Lung (tissue), 12 donors: ENCODE measurements around the gene GCK. TPM values are rescaled to one million over a fixed set of nuclear protein-coding genes. Genes with fewer than 3 reads are reported as not detected.

Experiments used
- ATAC-seq: fragments of 200-7000 bp; cut with Tn5 transposase; one replicate; pipeline ENCODE4 v1.9.1; 2020; ENCODE audit warnings: moderate number of reproducible peaks; ENCODE audit not compliant: insufficient read depth, low FRiP score
- DNase-seq, 3 donors: peaks; one replicate each; pipeline ENCODE4 v3.0.0-alpha.2; 2013 to 2017
- H3K27ac ChIP-seq, 2 donors: one replicate each; pipeline ENCODE4 v1.5.1; 2013; ENCODE audit warnings: mild to moderate bottlenecking in 2 of 2, moderate library complexity in 2 of 2, control low read depth in 1 of 2, inconsistent platforms in 1 of 2, low read depth in 1 of 2, low read length in 1 of 2
- H3K27me3 ChIP-seq, 3 donors: one replicate each; pipeline ENCODE4 v1.5.1; 2013; ENCODE audit warnings: low read length in 2 of 3; ENCODE audit not compliant: control insufficient read depth in 3 of 3, insufficient read depth in 3 of 3
- H3K36me3 ChIP-seq, 4 donors: one replicate each; pipeline ENCODE4 v1.5.1; 2013; ENCODE audit warnings: low read length in 4 of 4, mild to moderate bottlenecking in 1 of 4, moderate library complexity in 1 of 4; ENCODE audit not compliant: control insufficient read depth in 4 of 4, insufficient read depth in 4 of 4
- H3K4me1 ChIP-seq, 5 donors: one replicate each; pipeline ENCODE4 v1.5.1; 2013; ENCODE audit warnings: low read length in 5 of 5, mild to moderate bottlenecking in 2 of 5, moderate library complexity in 1 of 5; ENCODE audit not compliant: control insufficient read depth in 5 of 5, insufficient read depth in 5 of 5
- H3K4me3 ChIP-seq: one replicate; pipeline ENCODE4 v1.5.1; 2013; ENCODE audit warnings: mild to moderate bottlenecking, control low read depth, moderate library complexity
- H3K9ac ChIP-seq, 2 donors: one replicate each; pipeline ENCODE4 v1.5.1; 2013; ENCODE audit warnings: low read length in 2 of 2, control low read depth in 1 of 2; ENCODE audit not compliant: insufficient read depth in 1 of 2
- H3K9me3 ChIP-seq, 4 donors: one replicate each; pipeline ENCODE4 v1.5.1; 2013; ENCODE audit warnings: low read length in 3 of 4, mild to moderate bottlenecking in 1 of 4, moderate library complexity in 1 of 4; ENCODE audit not compliant: control insufficient read depth in 4 of 4, insufficient read depth in 3 of 4
- CTCF ChIP-seq: IDR thresholded peaks from 2 replicates; pipeline ENCODE4 v1.5.1; 2012; ENCODE audit warnings: mild to moderate bottlenecking; ENCODE audit errors: control extremely low read depth, extremely low read depth
- WGBS, 2 donors: extraction: QIAGEN DNeasy Blood & Tissue Kit; methylation state at CpG; one replicate each; pipeline ENCODE4 v1.1.7; 2013; 5-methylcytosine and 5-hydroxymethylcytosine counted together
- polyA plus RNA-seq, 2 donors: library from polyadenylated mRNA; stranded (reverse); fragments of 200-250 nt; gene quantifications; one replicate each; pipeline ENCODE4 v1.2.1, GENCODE V29; 2013
- total RNA-seq, 2 donors: library from RNA; depleted of rRNA in 1 of 2; stranded (reverse); fragments of >200 nt in 1 of 2; gene quantifications; one replicate each; pipeline ENCODE4 v1.2.1, GENCODE V29; 2014 to 2021
- donor health status: control.
- donor health status: control.
- donor health status: Bipolar disorder and iron deficiency.
- donor health status: healthy.
- donor health status: DM: yes; HTN: yes; CAD: no.

The GCK gene
- total and polyA plus RNA-seq, 4 donors, result 0.25 to 1.1 (median 0.43) TPM

GRCh38 chr7:44194069-44194468 is 4.8 kb upstream of the GCK start:
- Histone ChIP-seq H3K9me3 (no peaks in the 10 kb centered on the region), H3K4me3 (no peak overlapping the region), H3K27ac (no peak overlapping the region), H3K9ac (no peak overlapping the region), H3K4me1 (peaks cover 0 to 1% (median 0%) of the 10 kb centered on the region in 5 donors), H3K27me3 (peaks cover 0 to 6% (median 4%) of the 10 kb centered on the region in 3 donors), H3K36me3 (no peaks in the 10 kb centered on the region)
- ATAC-seq, result no peak
- no peak for DNase-seq
- 63 to 68% methylated on average over 2 of the region's 2 CpGs for whole genome bisulfite sequencing, 2 donors
- TF ChIP-seq CTCF, result no peak

- Histone ChIP-seq H3K36me3 (no peaks in the 10 kb centered on the region), H3K4me1 (peaks cover 0 to 4% (median 0%) of the 10 kb centered on the region in 5 donors), H3K9me3 (no peaks in the 10 kb centered on the region), H3K27me3 (peaks cover 0 to 6% (median 4%) of the 10 kb centered on the region in 3 donors), H3K4me3 (no peak overlapping the region), H3K27ac (no peak overlapping the region), H3K9ac (no peak overlapping the region)
- no peak for TF ChIP-seq CTCF
- ATAC-seq (no peak), DNase-seq (no peak)
- 89 to 93% methylated on average over 7 of the region's 7 CpGs for WGBS, 2 donors
These were observed 4.0 kb upstream of the GCK start for GRCh38 chr7:44193011-44193802.

- DNase-seq, result no peak
- Histone ChIP-seq H3K9ac (no peak overlapping the region), H3K9me3 (no peaks in the 10 kb centered on the region), H3K4me1 (peaks cover 0 to 13% (median 5%) of the 10 kb centered on the region in 5 donors), H3K4me3 (no peak overlapping the region), H3K36me3 (no peaks in the 10 kb centered on the region), H3K27me3 (peaks cover 0 to 6% (median 0%) of the 10 kb centered on the region in 3 donors), H3K27ac (no peak overlapping the region)
- no peak for ATAC-seq
- TF ChIP-seq CTCF, result no peak
- 80 to 85% methylated on average over 5 of the region's 5 CpGs for WGBS, 2 donors
These were observed 1.9 kb upstream of the GCK start for GRCh38 chr7:44191171-44191570.
